H9 (cell line): ENCODE measurements around the gene TMEM60. TPM values are rescaled to one million over a fixed set of nuclear protein-coding genes. Genes with fewer than 3 reads are reported as not detected.

ENCODE experiments used
- DNase-seq: peaks from one replicate; pipeline ENCODE4 v3.0.0-alpha.2; 2017
- H2AFZ ChIP-seq: one replicate; pipeline ENCODE4 v1.6.1; 2013; ENCODE audit warnings: mild to moderate bottlenecking, low read length, control low read depth, moderate library complexity
- H2AK5ac ChIP-seq: 2 replicates; pipeline ENCODE4 v1.6.1; 2013; ENCODE audit warnings: low read length, control low read depth, mixed read lengths; ENCODE audit not compliant: insufficient read length
- H2BK120ac ChIP-seq: one replicate; pipeline ENCODE4 v1.6.1; 2013; ENCODE audit warnings: low read depth, mild to moderate bottlenecking, low read length, control low read depth, inconsistent platforms; ENCODE audit not compliant: poor library complexity, severe bottlenecking
- H2BK12ac ChIP-seq: 2 replicates; pipeline ENCODE4 v1.6.1; 2013; ENCODE audit warnings: low read length, control low read depth, mixed read lengths, low read depth; ENCODE audit not compliant: insufficient read length
- H2BK15ac ChIP-seq: 2 replicates; pipeline ENCODE4 v1.6.1; 2013; ENCODE audit warnings: low read depth, low read length, control low read depth
- H2BK20ac ChIP-seq: one replicate; pipeline ENCODE4 v1.6.1; 2013; ENCODE audit warnings: low read depth, mild to moderate bottlenecking, low read length, control low read depth, inconsistent platforms; ENCODE audit not compliant: poor library complexity, severe bottlenecking
- H2BK5ac ChIP-seq: 2 replicates; pipeline ENCODE4 v1.6.1; 2013; ENCODE audit warnings: low read length, control low read depth, mixed read lengths; ENCODE audit not compliant: insufficient read length
- H3K14ac ChIP-seq: 2 replicates; pipeline ENCODE4 v1.6.1; 2013; ENCODE audit warnings: low read length, control low read depth; ENCODE audit not compliant: insufficient read depth
- H3K18ac ChIP-seq: 2 replicates; pipeline ENCODE4 v1.6.1; 2013; ENCODE audit warnings: low read depth, mild to moderate bottlenecking, mixed read lengths, low read length, control low read depth; ENCODE audit not compliant: insufficient read length
- H3K23ac ChIP-seq: 2 replicates; pipeline ENCODE4 v1.6.1; 2013; ENCODE audit warnings: low read length, control low read depth, mixed read lengths, low read depth; ENCODE audit not compliant: insufficient read length
- H3K23me2 ChIP-seq: 2 replicates; pipeline ENCODE4 v1.6.1; 2013; ENCODE audit warnings: low read depth, mild to moderate bottlenecking, mixed read lengths, low read length, control low read depth; ENCODE audit not compliant: insufficient read length, poor library complexity, severe bottlenecking
- H3K27ac ChIP-seq: 2 replicates; pipeline ENCODE4 v1.5.1; 2013; ENCODE audit warnings: low read length, control low read depth, mixed read lengths, low read depth; ENCODE audit not compliant: insufficient read length
- H3K27me3 ChIP-seq: 2 replicates; pipeline ENCODE4 v1.6.1; 2013; ENCODE audit warnings: low read length, control low read depth, inconsistent platforms; ENCODE audit not compliant: insufficient read depth
- H3K4ac ChIP-seq: 2 replicates; pipeline ENCODE4 v1.6.1; 2013; ENCODE audit warnings: low read depth, mild to moderate bottlenecking, control low read depth, inconsistent platforms, low read length, moderate library complexity
- H3K4me1 ChIP-seq: 2 replicates; pipeline ENCODE4 v1.6.1; 2013; ENCODE audit warnings: low read length, control low read depth, inconsistent platforms; ENCODE audit not compliant: insufficient read depth
- H3K4me2 ChIP-seq: 2 replicates; pipeline ENCODE4 v1.6.1; 2013; ENCODE audit warnings: low read length, control low read depth, mixed read lengths; ENCODE audit not compliant: insufficient read length, insufficient read depth
- H3K56ac ChIP-seq: 2 replicates; pipeline ENCODE4 v1.6.1; 2013; ENCODE audit warnings: low read depth, mild to moderate bottlenecking, mixed read lengths, low read length, control low read depth; ENCODE audit not compliant: insufficient read length
- H3K79me1 ChIP-seq: 2 replicates; pipeline ENCODE4 v1.6.1; 2013; ENCODE audit warnings: low read depth, mild to moderate bottlenecking, moderate library complexity, low read length, control low read depth, inconsistent platforms; ENCODE audit not compliant: insufficient read depth, poor library complexity, severe bottlenecking
- H3K79me2 ChIP-seq: 2 replicates; pipeline ENCODE4 v1.6.1; 2013; ENCODE audit warnings: low read length, control low read depth, inconsistent platforms; ENCODE audit not compliant: insufficient read depth
- H3K9ac ChIP-seq: 2 replicates; pipeline ENCODE4 v1.6.1; 2013; ENCODE audit warnings: low read length, control low read depth, mixed read lengths; ENCODE audit not compliant: insufficient read length; ENCODE audit errors: extremely low read depth
- H3K9me3 ChIP-seq: one replicate; pipeline ENCODE4 v1.6.1; 2013; ENCODE audit warnings: low read depth, low read length, inconsistent platforms; ENCODE audit not compliant: control insufficient read depth
- H3T11ph ChIP-seq: one replicate; pipeline ENCODE4 v1.6.1; 2013; ENCODE audit warnings: mild to moderate bottlenecking, low read length, control low read depth, inconsistent platforms
- H4K20me1 ChIP-seq: one replicate; pipeline ENCODE4 v1.6.1; 2013; ENCODE audit not compliant: control insufficient read depth, insufficient read length, insufficient read depth
- H4K5ac ChIP-seq: 2 replicates; pipeline ENCODE4 v1.6.1; 2013; ENCODE audit warnings: low read depth, mild to moderate bottlenecking, mixed read lengths, low read length, control low read depth; ENCODE audit not compliant: insufficient read length
- H4K8ac ChIP-seq: replicated peaks from 2 replicates; pipeline ENCODE4 v1.6.1; 2013; ENCODE audit warnings: low read length, control low read depth, mixed read lengths, low read depth; ENCODE audit not compliant: insufficient read length
- H4K91ac ChIP-seq: 2 replicates; pipeline ENCODE4 v1.6.1; 2013; ENCODE audit warnings: low read depth, mild to moderate bottlenecking, moderate library complexity, mixed read lengths, low read length, control low read depth; ENCODE audit not compliant: insufficient read length
- H3K27ac Mint-ChIP-seq, 3 experiments: 2 replicates in 2 of 3; 3 replicates in 1 of 3; pipeline ENCODE4 v1.8.0; 2020 to 2021; ENCODE audit warnings: mixed read lengths in 3 of 3, mild to moderate bottlenecking in 1 of 3, moderate library complexity in 1 of 3
- H3K27me3 Mint-ChIP-seq: 2 replicates; pipeline ENCODE4 v1.8.0; 2021; ENCODE audit warnings: low read depth, mild to moderate bottlenecking, moderate library complexity, mixed read lengths
- H3K36me3 Mint-ChIP-seq, 3 experiments: 2 replicates in 2 of 3; 3 replicates in 1 of 3; pipeline ENCODE4 v1.8.0; 2020 to 2021; ENCODE audit warnings: low read depth in 3 of 3, mixed read lengths in 3 of 3; ENCODE audit not compliant: insufficient read depth in 1 of 3
- H3K4me1 Mint-ChIP-seq, 2 experiments: 2 replicates each; pipeline ENCODE4 v1.8.0; 2020; ENCODE audit warnings: mixed read lengths in 2 of 2
- H3K4me3 Mint-ChIP-seq, 2 experiments: 2 replicates in 1 of 2; 3 replicates in 1 of 2; pipeline ENCODE4 v1.8.0; 2020 to 2021; ENCODE audit warnings: mild to moderate bottlenecking in 2 of 2, mixed read lengths in 2 of 2, moderate library complexity in 1 of 2
- H3K9me3 Mint-ChIP-seq, 2 experiments: 2 replicates in 1 of 2; 3 replicates in 1 of 2; pipeline ENCODE4 v1.8.0; 2020; ENCODE audit warnings: mild to moderate bottlenecking in 2 of 2, mixed read lengths in 2 of 2, moderate library complexity in 1 of 2
- WGBS: extraction: QIAGEN DNeasy Blood & Tissue Kit; methylation state at CpG from one replicate; pipeline ENCODE4 v1.1.7; 2013; ENCODE audit warnings: missing lambda C conversion rate, low lambda C conversion rate, mixed read lengths; ENCODE audit not compliant: insufficient read length; ENCODE audit errors: extremely low coverage; 5-methylcytosine and 5-hydroxymethylcytosine counted together
- total RNA-seq: library from RNA; stranded (reverse); gene quantifications from 2 replicates; pipeline ENCODE4 v1.2.1, GENCODE V29; 2021
- TF ChIP-seq, protein P1 (sequence below): fragments of 200-600 bp; sonication (generic); conservative IDR thresholded peaks from 3 replicates; pipeline ENCODE4 v1.8.0; 2021; ENCODE audit warnings: antibody characterized with exemption, mild to moderate bottlenecking

Gene TMEM60
- total RNA-seq, 1 experiment from 2014 or later = 14.3 TPM

DNA sequence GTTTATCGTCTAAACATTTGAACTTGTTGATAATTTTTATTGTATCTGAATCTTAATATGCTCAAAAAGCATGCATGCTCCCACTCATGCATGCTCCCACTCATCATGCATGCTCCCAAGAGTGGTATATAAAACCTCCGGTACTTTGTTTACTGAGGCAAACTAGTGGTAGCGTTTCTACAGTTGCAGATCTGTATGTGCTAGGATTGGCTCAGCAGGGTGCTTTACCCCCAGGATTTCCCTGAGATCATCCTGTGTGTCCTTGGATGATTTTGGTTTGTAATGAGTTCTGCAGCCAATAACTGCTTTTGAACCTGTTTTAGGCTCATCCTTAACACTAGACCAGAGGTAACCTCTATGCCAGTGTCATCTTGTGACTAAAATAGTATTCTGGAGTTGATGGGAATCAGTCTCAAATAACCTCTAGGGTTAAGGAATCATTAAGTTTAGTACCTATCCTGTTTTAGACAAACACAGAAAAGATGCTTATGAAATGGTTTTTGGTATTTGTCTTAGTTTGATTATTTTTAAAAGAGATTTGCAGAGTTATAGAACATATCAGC, 40.8 kb upstream of the TMEM60 start:
- no peak overlapping the region for H2BK120ac ChIP-seq
- Mint-ChIP-seq H3K27ac (no peak overlapping the region), H3K9me3 (peaks cover 0 to 3% of the 10 kb centered on the region in 2 experiments; a peak in 1 of 5 replicates), H3K4me1 (peaks cover 0 to 6% of the 10 kb centered on the region in 2 experiments; a peak in 1 of 4 replicates), H3K27me3 (no peaks in the 10 kb centered on the region), H3K4me3 (no peak overlapping the region), H3K36me3 (peaks cover 0 to 4% (median 2%) of the 10 kb centered on the region in 3 experiments; a peak in 2 of 7 replicates)
- H2BK12ac ChIP-seq = no peak overlapping the region
- DNase-seq = no peak
- H3K4ac ChIP-seq = no peak overlapping the region
- H3K9ac ChIP-seq = no peak overlapping the region
- H3K79me2 ChIP-seq = no peaks in the 10 kb centered on the region
- TF ChIP-seq, protein P1, sequence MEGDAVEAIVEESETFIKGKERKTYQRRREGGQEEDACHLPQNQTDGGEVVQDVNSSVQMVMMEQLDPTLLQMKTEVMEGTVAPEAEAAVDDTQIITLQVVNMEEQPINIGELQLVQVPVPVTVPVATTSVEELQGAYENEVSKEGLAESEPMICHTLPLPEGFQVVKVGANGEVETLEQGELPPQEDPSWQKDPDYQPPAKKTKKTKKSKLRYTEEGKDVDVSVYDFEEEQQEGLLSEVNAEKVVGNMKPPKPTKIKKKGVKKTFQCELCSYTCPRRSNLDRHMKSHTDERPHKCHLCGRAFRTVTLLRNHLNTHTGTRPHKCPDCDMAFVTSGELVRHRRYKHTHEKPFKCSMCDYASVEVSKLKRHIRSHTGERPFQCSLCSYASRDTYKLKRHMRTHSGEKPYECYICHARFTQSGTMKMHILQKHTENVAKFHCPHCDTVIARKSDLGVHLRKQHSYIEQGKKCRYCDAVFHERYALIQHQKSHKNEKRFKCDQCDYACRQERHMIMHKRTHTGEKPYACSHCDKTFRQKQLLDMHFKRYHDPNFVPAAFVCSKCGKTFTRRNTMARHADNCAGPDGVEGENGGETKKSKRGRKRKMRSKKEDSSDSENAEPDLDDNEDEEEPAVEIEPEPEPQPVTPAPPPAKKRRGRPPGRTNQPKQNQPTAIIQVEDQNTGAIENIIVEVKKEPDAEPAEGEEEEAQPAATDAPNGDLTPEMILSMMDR = no peak
- H4K91ac ChIP-seq = no peak overlapping the region
- H2BK15ac ChIP-seq = no peak overlapping the region
- H3K23me2 ChIP-seq = no peaks in the 10 kb centered on the region
- H3K14ac ChIP-seq = no peak overlapping the region
- H3K27ac ChIP-seq = no peak overlapping the region
- no peak overlapping the region for H3K4me2 ChIP-seq
- no peak overlapping the region for H2BK20ac ChIP-seq
- WGBS = no CpG with 5 or more reads among the region's 3 CpGs
- no peaks in the 10 kb centered on the region for H4K20me1 ChIP-seq
- no peak overlapping the region for H3K23ac ChIP-seq
- H2AFZ ChIP-seq = no peak overlapping the region
- no peak overlapping the region for H4K5ac ChIP-seq
- no peaks in the 10 kb centered on the region for H3K27me3 ChIP-seq
- H3K56ac ChIP-seq = no peak overlapping the region
- H3K79me1 ChIP-seq = no peaks in the 10 kb centered on the region
- no peaks in the 10 kb centered on the region; the same call in 1 of the 2 replicates for H3K4me1 ChIP-seq
- H2AK5ac ChIP-seq = no peak overlapping the region
- H3K18ac ChIP-seq = no peak overlapping the region
- H3K9me3 ChIP-seq = no peaks in the 10 kb centered on the region
- no peak overlapping the region for H4K8ac ChIP-seq
- H3T11ph ChIP-seq = no peak overlapping the region
- no peak overlapping the region for H2BK5ac ChIP-seq
